Vagina (tissue), 2 donors: Measurements from ENCODE around the gene PER2.

Experiments
- POLR2A ChIP-seq, 2 donors: fragments of 450-650 bp; IDR thresholded peaks; one replicate each; pipeline ENCODE4 v1.6.1; 2017; ENCODE audit warnings: antibody characterized with exemption in 2 of 2, mild to moderate bottlenecking in 2 of 2, moderate library complexity in 2 of 2
- POLR2AphosphoS5 ChIP-seq, 2 donors: sonication (generic); formaldehyde crosslinking; IDR thresholded peaks; one replicate each; pipeline ENCODE4 v1.9.0; 2017; ENCODE audit warnings: antibody characterized with exemption in 2 of 2, mild to moderate bottlenecking in 2 of 2, low read depth in 1 of 2; ENCODE audit not compliant: insufficient read depth in 1 of 2
- TF ChIP-seq, protein P1 (sequence below), 3 experiments: fragments of 450-650 bp in 2 of 3; fragments of 200-600 bp in 1 of 3; sonication (generic) in 1 of 3; IDR thresholded peaks; one replicate each; pipeline ENCODE4 v1.5.1; 2017 to 2019; ENCODE audit warnings: antibody characterized with exemption in 3 of 3, mild to moderate bottlenecking in 2 of 3, moderate library complexity in 2 of 3

DNA sequence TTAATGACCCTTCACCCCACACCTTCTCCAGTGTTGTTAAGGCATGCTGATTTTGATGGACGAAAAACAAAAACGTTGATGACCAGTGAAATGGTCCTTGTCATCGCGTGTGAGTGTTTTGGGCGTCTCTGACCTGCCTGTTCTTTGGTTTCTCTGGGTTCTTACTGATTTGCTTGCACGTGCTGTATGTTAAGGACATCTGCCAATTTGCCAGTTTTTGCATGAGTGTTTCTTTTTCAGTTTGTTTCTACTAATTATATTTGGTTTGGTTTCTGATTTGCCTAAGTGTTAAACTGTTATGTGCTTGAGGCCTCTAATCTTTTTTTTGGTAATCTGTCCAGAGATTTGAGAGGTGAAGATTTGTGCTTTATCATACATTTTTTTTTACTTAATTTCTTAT is 46.5 kb upstream of the PER2 start:
- TF ChIP-seq, protein P1, sequence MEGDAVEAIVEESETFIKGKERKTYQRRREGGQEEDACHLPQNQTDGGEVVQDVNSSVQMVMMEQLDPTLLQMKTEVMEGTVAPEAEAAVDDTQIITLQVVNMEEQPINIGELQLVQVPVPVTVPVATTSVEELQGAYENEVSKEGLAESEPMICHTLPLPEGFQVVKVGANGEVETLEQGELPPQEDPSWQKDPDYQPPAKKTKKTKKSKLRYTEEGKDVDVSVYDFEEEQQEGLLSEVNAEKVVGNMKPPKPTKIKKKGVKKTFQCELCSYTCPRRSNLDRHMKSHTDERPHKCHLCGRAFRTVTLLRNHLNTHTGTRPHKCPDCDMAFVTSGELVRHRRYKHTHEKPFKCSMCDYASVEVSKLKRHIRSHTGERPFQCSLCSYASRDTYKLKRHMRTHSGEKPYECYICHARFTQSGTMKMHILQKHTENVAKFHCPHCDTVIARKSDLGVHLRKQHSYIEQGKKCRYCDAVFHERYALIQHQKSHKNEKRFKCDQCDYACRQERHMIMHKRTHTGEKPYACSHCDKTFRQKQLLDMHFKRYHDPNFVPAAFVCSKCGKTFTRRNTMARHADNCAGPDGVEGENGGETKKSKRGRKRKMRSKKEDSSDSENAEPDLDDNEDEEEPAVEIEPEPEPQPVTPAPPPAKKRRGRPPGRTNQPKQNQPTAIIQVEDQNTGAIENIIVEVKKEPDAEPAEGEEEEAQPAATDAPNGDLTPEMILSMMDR (IDR thresholded peaks at IDR 0.05) = no peak
- TF ChIP-seq POLR2AphosphoS5 (IDR thresholded peaks at IDR 0.05; ENCODE audit: insufficient read depth in 1 of 2, low read depth in 1 of 2) (no peak), POLR2A (IDR thresholded peaks at IDR 0.05) (no peak)
